ENCODE measurements around the gene FOSL1.

Gene FOSL1

GRCh38 chr11:65919141-65919572, 19.0 kb upstream of the FOSL1 start, which contains the start of gene DRAP1:
TSS of gene DRAP1 (plus strand) at chr11:65919426. CDS start at chr11:65919502, 76 bp downstream.
- peak; percentile 98 for DNase-seq

DNA sequence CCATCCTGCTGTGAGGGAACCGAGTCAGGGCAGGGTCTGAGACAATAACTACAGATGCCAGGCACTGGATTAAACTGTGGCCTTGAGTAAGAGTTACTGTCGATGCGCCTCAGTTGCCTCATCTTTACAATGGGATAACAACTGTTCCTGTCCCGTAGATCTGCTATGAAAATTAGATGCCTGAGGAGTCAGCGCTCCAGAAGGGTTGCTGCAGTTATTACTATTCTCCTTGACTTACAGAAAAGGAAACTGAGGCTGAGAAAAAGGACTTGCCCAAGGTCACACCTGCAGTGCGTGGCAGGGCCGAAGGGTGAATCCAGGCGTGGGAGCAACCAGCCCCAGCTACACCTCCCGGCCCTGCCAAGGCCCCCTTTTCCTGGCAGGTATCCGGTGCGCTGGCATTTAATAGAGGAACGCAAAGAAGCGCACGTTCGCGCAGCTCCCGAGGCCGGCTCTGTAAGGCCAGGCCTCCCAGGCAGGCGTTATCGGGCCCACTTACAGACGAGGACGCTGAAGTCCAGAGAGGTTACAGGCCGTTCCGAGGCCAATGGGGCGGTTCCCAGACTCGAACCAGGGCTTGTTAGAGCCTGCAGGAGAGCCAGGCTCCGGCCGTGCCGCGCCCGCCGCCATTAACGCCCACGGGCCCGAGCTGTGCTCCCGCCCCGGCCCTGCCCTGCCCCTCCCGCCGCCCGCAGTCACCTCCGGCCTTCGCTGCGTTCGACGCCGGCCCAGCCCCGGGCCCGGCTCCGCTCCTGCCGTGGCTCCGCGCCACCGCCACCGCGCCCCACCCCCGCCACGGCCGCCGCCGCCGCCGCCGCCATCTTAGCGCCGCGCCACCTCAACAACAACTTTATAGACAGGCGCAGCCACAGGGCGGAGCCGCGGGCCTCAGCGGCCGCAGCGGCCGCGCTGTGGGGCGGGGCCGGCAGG, 18.3 kb upstream of the FOSL1 start, which contains the start of gene C11orf68:
Gene C11orf68, minus strand, starts transcription at position 852 of the 930 bp plus-strand sequence. Its CDS starts 31 bp downstream, at position 821.
- DNase-seq: no peak

DNA sequence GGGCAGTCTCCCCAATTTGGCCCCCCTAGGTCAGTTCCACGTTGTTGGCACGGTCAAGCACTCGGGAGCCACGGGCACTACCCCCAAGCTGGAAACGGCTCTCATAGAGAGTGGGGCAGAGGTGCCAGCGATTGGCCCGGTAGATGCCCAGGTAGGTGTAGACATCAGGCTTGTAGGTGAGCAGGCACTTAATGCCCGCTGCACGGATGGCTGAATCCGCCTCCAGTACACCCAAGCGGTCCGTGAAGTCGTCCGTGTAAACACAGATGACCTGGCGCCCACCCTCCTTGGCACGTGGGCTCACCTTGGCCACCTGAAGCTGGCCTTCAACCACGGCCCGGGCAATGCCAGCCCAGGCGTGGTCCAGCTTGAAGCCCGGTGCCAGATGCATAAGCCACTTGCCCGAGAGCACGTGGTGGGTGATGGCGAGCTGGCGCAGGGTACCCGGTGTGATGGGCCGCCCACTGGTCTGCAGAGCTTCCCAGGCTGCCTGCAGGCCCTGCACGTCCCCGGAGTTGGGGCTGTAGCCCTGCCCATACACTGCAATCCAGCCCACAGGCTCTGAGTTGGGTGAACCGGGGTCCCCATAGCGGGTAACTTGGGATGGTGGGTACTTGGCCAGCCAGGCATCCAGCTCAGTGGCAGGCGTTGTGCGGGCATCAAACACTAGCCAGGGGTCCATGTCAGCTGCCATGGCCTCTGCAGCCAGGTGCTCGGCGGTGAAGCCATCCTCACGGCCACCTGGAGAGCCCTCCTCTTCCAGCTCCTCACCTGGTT, 17.4 kb upstream of the FOSL1 start:
- no peak for DNase-seq

DNA sequence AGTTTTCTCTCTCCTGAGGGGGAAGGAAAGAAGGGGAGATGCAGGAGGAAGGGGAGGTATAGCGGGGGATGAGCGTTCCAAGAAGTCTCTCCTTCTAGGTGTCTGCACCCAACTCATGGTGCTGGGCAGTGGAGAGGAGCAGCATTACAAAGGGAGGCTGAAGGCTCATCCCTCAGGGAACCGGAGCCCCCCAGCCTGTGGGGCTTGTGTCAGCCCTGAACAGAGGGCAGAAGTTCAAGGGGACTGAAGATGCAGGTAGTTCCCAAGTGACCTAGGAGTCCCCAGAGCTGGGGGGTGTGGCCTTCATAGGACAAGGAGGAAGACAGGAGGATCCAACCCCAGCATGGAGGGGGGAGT, 16.9 kb upstream of the FOSL1 start:
- no peak for DNase-seq

GRCh38 chr11:65916391-65916790, 16.2 kb upstream of the FOSL1 start:
- DNase-seq: no peak

GRCh38 chr11:65915821-65916251, 15.6 kb upstream of the FOSL1 start:
- no peak for DNase-seq

- no peak for DNase-seq
Observed at GRCh38 chr11:65915101-65915820, 15.1 kb upstream of the FOSL1 start.

DNA sequence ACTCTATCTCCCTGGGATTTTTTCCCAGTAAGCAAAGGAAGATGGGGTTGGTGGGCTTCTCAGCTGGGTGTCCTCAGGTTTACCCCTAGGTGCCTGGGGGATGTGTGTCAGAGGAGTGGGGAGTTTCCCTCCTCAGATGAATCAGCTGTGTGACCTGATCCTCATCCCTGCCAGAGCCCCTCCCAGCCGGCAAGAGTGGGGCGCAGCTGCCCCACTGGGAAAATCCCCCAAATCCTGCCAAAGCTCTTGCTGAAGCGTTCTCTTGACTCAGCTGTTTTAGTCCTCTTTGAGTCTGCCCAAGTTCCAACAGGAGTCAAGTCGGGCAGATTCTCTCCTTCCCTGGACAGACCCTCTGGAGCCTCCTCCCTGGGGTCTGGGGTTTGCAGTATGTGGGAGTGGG, 12.7 kb upstream of the FOSL1 start:
- no peak for DNase-seq

- DNase-seq: no peak
Observed at GRCh38 chr11:65911682-65912568, 11.7 kb upstream of the FOSL1 start.

DNA sequence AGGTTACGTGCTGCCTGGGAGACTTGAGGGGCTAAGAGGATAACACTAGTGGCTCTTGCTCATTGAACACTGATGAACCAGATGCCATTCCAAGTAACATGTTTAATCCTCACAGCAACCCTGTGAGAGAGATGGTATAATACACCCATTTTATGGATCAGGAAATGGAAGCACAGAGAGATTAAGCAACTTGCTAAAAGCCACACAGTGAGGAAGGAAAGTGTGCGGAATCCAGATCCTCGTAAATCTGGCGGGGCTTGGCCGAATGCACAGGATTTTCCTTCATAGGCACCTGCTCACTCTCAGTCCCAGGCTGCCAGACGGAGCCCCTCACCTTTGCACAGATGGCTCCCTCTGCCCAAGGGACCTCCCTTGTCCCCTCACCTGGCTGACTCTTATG, 7.7 kb upstream of the FOSL1 start:
- no peak for DNase-seq

DNA sequence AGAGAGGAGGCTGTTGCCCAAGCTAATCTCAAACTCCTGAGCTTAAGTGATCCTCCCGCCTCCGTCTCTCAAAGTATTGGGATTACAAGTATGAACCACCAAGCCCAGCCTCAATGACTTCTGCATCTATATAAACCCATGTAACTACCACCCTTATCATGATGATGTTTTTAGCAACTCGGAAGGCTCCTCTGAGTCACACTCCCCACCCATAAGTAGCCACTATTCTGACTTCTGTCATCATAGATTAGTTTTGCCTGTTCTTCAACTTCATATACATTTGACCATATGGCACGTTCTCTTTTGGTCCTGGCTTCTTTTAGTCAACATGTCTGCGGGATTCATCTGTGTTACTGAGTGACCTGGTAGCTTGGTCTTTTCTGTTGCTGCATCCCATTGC, 6.4 kb upstream of the FOSL1 start:
- no peak for DNase-seq

- no peak for DNase-seq
Observed at GRCh38 chr11:65903715-65904114, 3.5 kb upstream of the FOSL1 start.

DNA sequence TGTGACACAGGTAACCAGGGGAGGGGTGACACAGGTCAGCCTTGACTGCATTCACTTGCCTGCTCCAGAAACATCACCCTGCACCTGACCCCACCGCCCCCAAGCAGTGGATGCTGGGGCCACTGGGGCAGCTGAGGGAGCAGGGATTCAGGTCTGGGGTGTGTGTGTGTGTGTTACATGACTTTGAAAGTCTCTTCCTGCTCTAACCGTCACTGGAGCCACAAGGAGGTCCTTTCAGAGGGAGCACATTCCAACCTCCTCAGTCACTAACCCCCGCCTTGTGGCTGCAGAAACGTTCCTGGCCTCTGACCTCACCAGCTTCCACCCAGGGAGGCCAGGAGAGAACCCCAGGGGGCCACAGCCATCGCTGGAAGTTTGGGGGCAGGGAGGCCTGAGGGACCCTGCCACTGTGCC, 2.9 kb upstream of the FOSL1 start:
- DNase-seq: no peak

DNA sequence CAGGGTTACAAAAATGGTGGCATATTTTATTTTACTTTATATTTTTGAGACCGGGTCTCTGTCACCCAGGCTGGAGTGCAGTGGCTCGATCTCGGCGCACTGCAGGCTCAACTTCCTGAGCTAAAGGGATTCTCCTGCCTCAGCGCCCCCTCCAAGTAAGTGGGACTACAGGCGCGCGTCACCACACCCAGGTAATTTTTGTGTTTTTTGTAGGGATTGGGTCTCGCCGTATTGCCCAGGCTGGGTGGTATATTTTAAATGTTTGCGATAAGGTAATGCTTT, 652 bp upstream of the FOSL1 start:
- no peak for DNase-seq

- DNase-seq: peak; percentile 59
Observed at GRCh38 chr11:65899356-65900124, 648 bp downstream of the FOSL1 start.

GRCh38 chr11:65898656-65899355, 1.4 kb downstream of the FOSL1 start:
- DNase-seq: no peak

DNA sequence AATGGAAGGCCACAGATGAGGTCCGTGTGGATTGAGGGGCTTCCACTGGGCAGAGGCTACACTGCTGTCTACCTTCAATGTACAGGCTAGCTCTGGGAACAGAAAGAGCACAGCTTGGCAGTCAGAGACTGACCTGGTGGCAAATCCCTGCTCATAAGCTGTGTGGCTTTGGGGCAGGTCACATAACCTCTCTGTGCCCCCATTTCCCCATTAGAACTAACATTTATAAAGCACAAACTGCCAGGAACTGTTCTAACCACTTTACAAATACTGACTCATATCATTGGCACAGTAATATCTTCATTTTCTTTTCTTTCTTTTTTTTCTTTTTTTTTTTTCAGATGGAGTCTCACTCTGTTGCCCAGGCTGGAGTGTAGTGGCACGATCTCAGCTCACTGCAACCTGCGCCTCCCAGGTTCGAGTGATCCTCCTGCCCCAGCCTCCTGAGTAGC, 3.1 kb downstream of the FOSL1 start:
- no peak for DNase-seq

GRCh38 chr11:65896034-65896999, 3.9 kb downstream of the FOSL1 start:
- no peak for DNase-seq

DNA sequence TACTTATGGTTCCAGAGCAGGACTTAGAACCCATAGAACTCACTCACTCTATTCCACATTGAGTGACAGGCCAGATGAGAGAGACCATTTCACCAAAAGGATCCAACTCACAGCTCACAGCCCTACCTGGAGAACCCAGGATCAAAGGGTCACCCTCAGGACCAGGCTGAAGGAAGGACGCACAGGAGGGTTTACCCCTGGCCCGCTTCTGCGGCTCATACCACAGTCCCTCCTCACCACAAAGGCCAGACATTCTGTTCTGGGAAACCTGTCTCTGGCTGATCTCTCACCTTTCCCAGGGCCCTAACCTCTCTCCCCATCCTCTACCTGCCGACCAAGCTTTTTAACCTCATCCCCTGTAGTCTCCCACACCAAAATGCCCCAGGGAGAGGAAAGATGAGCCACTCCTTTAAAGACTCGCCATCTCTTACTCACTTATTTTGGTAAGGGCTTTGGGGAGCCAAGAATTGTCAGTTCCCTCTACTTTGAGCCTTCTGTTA, 4.7 kb downstream of the FOSL1 start:
- no peak for DNase-seq
